AG09319 (cell line): ENCODE results near the gene NCK1.

Experiments used
- DNase-seq: peaks from one replicate; pipeline ENCODE4 v3.0.0-alpha.2; 2010; ENCODE audit warnings: low read depth; ENCODE audit errors: extremely low read depth
- CTCF ChIP-seq: IDR thresholded peaks from 2 replicates; pipeline ENCODE4 v1.5.1; 2011; ENCODE audit warnings: low read depth, mild to moderate bottlenecking, inconsistent platforms, low read length, moderate library complexity

NCK1 gene

GRCh38 chr3:136903899-136904298 lies 41.9 kb downstream of the NCK1 start:
- DNase-seq = no peak
- TF ChIP-seq CTCF = no peak

- no peak for TF ChIP-seq CTCF
- DNase-seq = no peak
These were observed 42.7 kb downstream of the NCK1 start for GRCh38 chr3:136904746-136905145.

GRCh38 chr3:136905549-136905948 lies 43.5 kb downstream of the NCK1 start:
- no peak for TF ChIP-seq CTCF
- no peak for DNase-seq

GRCh38 chr3:136906725-136907124 lies 44.7 kb downstream of the NCK1 start:
- no peak for DNase-seq
- TF ChIP-seq CTCF = no peak

GRCh38 chr3:136908297-136908696 lies 46.3 kb downstream of the NCK1 start:
- TF ChIP-seq CTCF = no peak
- DNase-seq = no peak

- TF ChIP-seq CTCF = no peak
- no peak for DNase-seq
These were observed 47.2 kb downstream of the NCK1 start for GRCh38 chr3:136909187-136909586.

GRCh38 chr3:136910697-136911096 lies 48.7 kb downstream of the NCK1 start:
- TF ChIP-seq CTCF = no peak

More at GRCh38 chr3:136910697-136911096, 48.7 kb downstream of the NCK1 start:
- no peak for DNase-seq
